WTC11 (cell line): ENCODE data around the gene SULT2B1. TPM values are rescaled to one million over a fixed set of nuclear protein-coding genes. Genes with fewer than 3 reads are reported as not detected.
A peak's percentile ranks its signal among the peaks of the same experiment; 100 is the strongest.

Experiments
- ATAC-seq: fragments of 200-7000 bp; cut with Tn5 transposase; 2 replicates; pipeline ENCODE4 v1.10.0; 2021; ENCODE audit warnings: mild to moderate bottlenecking, moderate library complexity
- CTCF ChIA-PET: fragments of 300-600 bp; sonication (Branson Sonifier 250); formaldehyde crosslinking; loops from one replicate; lab custom pipeline; 2021; ENCODE audit warnings: antibody characterized with exemption; lab: Charles Lee
- POLR2A ChIA-PET: fragments of 350-600 bp; sonication (Branson Sonifier 250); formaldehyde crosslinking; loops from one replicate; lab custom pipeline; 2021; ENCODE audit warnings: antibody characterized with exemption; lab: Charles Lee
- DNase-seq: peaks from one replicate; pipeline ENCODE4 v3.0.0; 2021; ENCODE audit warnings: low spot score
- H3K27ac Mint-ChIP-seq: 2 replicates; pipeline ENCODE4 v1.8.0; 2021; ENCODE audit warnings: mixed read lengths
- H3K27me3 Mint-ChIP-seq: 2 replicates; pipeline ENCODE4 v1.8.0; 2021; ENCODE audit warnings: low read depth, mild to moderate bottlenecking, moderate library complexity, mixed read lengths
- H3K36me3 Mint-ChIP-seq: 2 replicates; pipeline ENCODE4 v1.8.0; 2021; ENCODE audit warnings: mixed read lengths
- H3K4me1 Mint-ChIP-seq: 2 replicates; pipeline ENCODE4 v1.8.0; 2022; ENCODE audit warnings: mixed read lengths
- H3K4me3 Mint-ChIP-seq: 2 replicates; pipeline ENCODE4 v1.8.0; 2021; ENCODE audit warnings: mild to moderate bottlenecking, moderate library complexity, mixed read lengths
- H3K9me3 Mint-ChIP-seq: 2 replicates; pipeline ENCODE4 v1.8.0; 2021; ENCODE audit warnings: mixed read lengths
- AR ChIP-seq: fragments of 250-450 bp; sonication (Bioruptor Pico); IDR thresholded peaks from 2 replicates; pipeline ENCODE4 v1.9.0; 2021; ENCODE audit warnings: mild to moderate bottlenecking
- ATF1 ChIP-seq: sonication (generic); formaldehyde crosslinking; IDR thresholded peaks from 2 replicates; pipeline ENCODE4 v1.8.1; 2023; ENCODE audit warnings: mild to moderate bottlenecking, moderate library complexity, missing genetic modification reagents
- CREB1 ChIP-seq: sonication (generic); formaldehyde crosslinking; IDR thresholded peaks from 2 replicates; pipeline ENCODE4 v1.8.0; 2023; ENCODE audit warnings: mild to moderate bottlenecking, missing genetic modification reagents
- E2F4 ChIP-seq: sonication (generic); formaldehyde crosslinking; IDR thresholded peaks from 2 replicates; pipeline ENCODE4 v1.8.1; 2022; ENCODE audit warnings: low read depth, mild to moderate bottlenecking, moderate library complexity, missing genetic modification reagents, borderline replicate concordance
- ELF4 ChIP-seq: sonication (generic); formaldehyde crosslinking; IDR thresholded peaks from 2 replicates; pipeline ENCODE4 v1.8.1; 2022; ENCODE audit warnings: low read depth, mild to moderate bottlenecking, moderate library complexity, missing genetic modification reagents
- ESRRA ChIP-seq: sonication (generic); formaldehyde crosslinking; IDR thresholded peaks from 2 replicates; pipeline ENCODE4 v1.8.1; 2022; ENCODE audit warnings: mild to moderate bottlenecking, missing genetic modification reagents, borderline replicate concordance
- FOXP1 ChIP-seq: sonication (generic); formaldehyde crosslinking; IDR thresholded peaks from 2 replicates; pipeline ENCODE4 v1.8.0; 2022; ENCODE audit warnings: missing genetic modification reagents, mild to moderate bottlenecking, moderate library complexity, borderline replicate concordance
- JAZF1 ChIP-seq: fragments of 250-450 bp; sonication (Bioruptor Pico); IDR thresholded peaks from 2 replicates; pipeline ENCODE4 v1.9.0; 2021; ENCODE audit warnings: moderate library complexity, mild to moderate bottlenecking, inconsistent platforms
- MXD4 ChIP-seq: fragments of 250-450 bp; sonication (Bioruptor Pico); IDR thresholded peaks from 2 replicates; pipeline ENCODE4 v1.8.0; 2021; ENCODE audit warnings: mild to moderate bottlenecking, moderate library complexity, borderline replicate concordance
- NFATC4 ChIP-seq: fragments of 250-450 bp; sonication (Bioruptor Pico); IDR thresholded peaks from 2 replicates; pipeline ENCODE4 v1.9.0; 2021; ENCODE audit warnings: mild to moderate bottlenecking
- NR2C2 ChIP-seq: sonication (generic); formaldehyde crosslinking; IDR thresholded peaks from 2 replicates; pipeline ENCODE4 v1.8.0; 2022; ENCODE audit warnings: mild to moderate bottlenecking, missing genetic modification reagents
- PRRX2 ChIP-seq: fragments of 250-450 bp; sonication (Bioruptor Pico); IDR thresholded peaks from 2 replicates; pipeline ENCODE4 v1.8.0; 2021; ENCODE audit warnings: mild to moderate bottlenecking
- SMAD3 ChIP-seq: sonication (generic); formaldehyde crosslinking; IDR thresholded peaks from 2 replicates; pipeline ENCODE4 v1.8.0; 2022; ENCODE audit warnings: missing genetic modification reagents, mild to moderate bottlenecking, borderline replicate concordance
- SOX15 ChIP-seq: fragments of 250-450 bp; sonication (Bioruptor Pico); IDR thresholded peaks from 2 replicates; pipeline ENCODE4 v1.9.0; 2021; ENCODE audit warnings: mild to moderate bottlenecking
- STAT6 ChIP-seq: sonication (generic); formaldehyde crosslinking; conservative IDR thresholded peaks from 2 replicates; pipeline ENCODE4 v1.8.1; 2023; ENCODE audit warnings: mild to moderate bottlenecking, low read depth, missing genetic modification reagents, moderate library complexity
- ZMAT4 ChIP-seq: fragments of 250-450 bp; sonication (Bioruptor Pico); IDR thresholded peaks from 2 replicates; pipeline ENCODE4 v1.9.0; 2021; ENCODE audit warnings: mild to moderate bottlenecking
- ZNF121 ChIP-seq: sonication (generic); formaldehyde crosslinking; IDR thresholded peaks from 2 replicates; pipeline ENCODE4 v1.8.0; 2023; ENCODE audit warnings: missing genetic modification reagents
- ZNF138 ChIP-seq: sonication (generic); formaldehyde crosslinking; conservative IDR thresholded peaks from 2 replicates; pipeline ENCODE4 v1.8.1; 2022; ENCODE audit warnings: mild to moderate bottlenecking, moderate library complexity, missing genetic modification reagents
- ZNF317 ChIP-seq: sonication (generic); formaldehyde crosslinking; IDR thresholded peaks from 2 replicates; pipeline ENCODE4 v1.8.1; 2023; ENCODE audit warnings: low read depth, mild to moderate bottlenecking, moderate library complexity, missing genetic modification reagents, borderline replicate concordance
- ZNF416 ChIP-seq: fragments of 250-450 bp; sonication (Bioruptor Pico); IDR thresholded peaks from 2 replicates; pipeline ENCODE4 v1.9.0; 2021; ENCODE audit warnings: mild to moderate bottlenecking, inconsistent platforms
- ZNF512 ChIP-seq: sonication (generic); formaldehyde crosslinking; IDR thresholded peaks from 2 replicates; pipeline ENCODE4 v1.8.1; 2022; ENCODE audit warnings: missing genetic modification reagents, borderline replicate concordance
- ZNF671 ChIP-seq: fragments of 250-450 bp; sonication (Bioruptor Pico); IDR thresholded peaks from 2 replicates; pipeline ENCODE4 v1.8.0; 2021; ENCODE audit warnings: mild to moderate bottlenecking
- total RNA-seq: library from RNA; stranded (reverse); gene quantifications from 3 replicates; pipeline ENCODE4 v1.2.3, GENCODE V29; 2021

SULT2B1 gene
- total RNA-seq, 1 experiment from 2014 or later, result 0.96 TPM

- TF ChIP-seq FOXP1, result no peak
- no peak for TF ChIP-seq STAT6 (CRISPR knock-in tag)
- no peak for TF ChIP-seq ZNF138 (CRISPR knock-in tag)
- TF ChIP-seq ATF1 (CRISPR knock-in tag), result no peak
- no peak for TF ChIP-seq CREB1 (CRISPR knock-in tag)
- no peak for TF ChIP-seq ZMAT4
- TF ChIP-seq ZNF317 (CRISPR knock-in tag), result no peak
- no peak for TF ChIP-seq AR
- TF ChIP-seq NR2C2 (CRISPR knock-in tag), result no peak
- no peak for TF ChIP-seq ZNF416 (CRISPR knock-in tag)
Measured at GRCh38 chr19:48587387-48587786, 35.4 kb downstream of the SULT2B1 start (continued).

GRCh38 chr19:48588670-48589401 is 36.9 kb downstream of the SULT2B1 start:
- Mint-ChIP-seq H3K27ac (no peak overlapping the region), H3K36me3 (no peaks in the 10 kb centered on the region), H3K4me1 (peaks cover 12% of the 10 kb centered on the region), H3K4me3 (peak overlapping the region; percentile 72), H3K9me3 (no peaks in the 10 kb centered on the region), H3K27me3 (peaks cover 30% of the 10 kb centered on the region)
- peak; percentile 96 for DNase-seq
- CTCF ChIA-PET, result interaction anchor here (0.6 to 10.1 kb wide), 46 partner anchors 9 to 479 kb away, joined by 3 to 297 read pairs (median 4); partner anchors contain the start of genes FAM83E, KDELR1, LMTK3 and PLA2G4C
- ATAC-seq, result peak; percentile 80
- POLR2A ChIA-PET, result interaction anchor here (1.0 kb wide), 1 partner anchor 268 kb away, joined by 3 read pairs; no protein-coding TSS in a partner anchor
- 0 out of 2 replicates have a peak, but pooled peaks have one; percentile 59 for TF ChIP-seq AR
- peak; percentile 67 for TF ChIP-seq ZNF671 (CRISPR knock-in tag)
- no peak for TF ChIP-seq ZNF317 (CRISPR knock-in tag)
- TF ChIP-seq JAZF1 (CRISPR knock-in tag), result no peak
- TF ChIP-seq ZNF121 (CRISPR knock-in tag), result peak; percentile 68
- no peak for TF ChIP-seq SMAD3 (CRISPR knock-in tag)
- no peak for TF ChIP-seq ESRRA (CRISPR knock-in tag)
- TF ChIP-seq E2F4 (CRISPR knock-in tag), result no peak
- 0 out of 2 replicates have a peak, but pooled peaks have one; percentile 55 for TF ChIP-seq PRRX2
- no peak for TF ChIP-seq ELF4 (CRISPR knock-in tag)
- no peak for TF ChIP-seq MXD4 (CRISPR knock-in tag)
- 0 out of 2 replicates have a peak, but pooled peaks have one; percentile 59 for TF ChIP-seq NFATC4 (CRISPR knock-in tag)
- TF ChIP-seq ZNF512, result no peak
- TF ChIP-seq SOX15 (CRISPR knock-in tag), result no peak
